ENCODE results near the gene TSN. TPM values are rescaled to one million over a fixed set of nuclear protein-coding genes. Genes with fewer than 3 reads are reported as not detected.
"Not testable (repeated sequence)": the region's sequence is repeated elsewhere in the genome, so short reads cannot be mapped to it uniquely, and the experiment has no call there.

The TSN gene
- total RNA-seq, 5 donors from 2014 or later (not counting 1 experiment from before 2014, with no cell fraction given): 45.3 to 58.1 (median 48.4) TPM

DNA sequence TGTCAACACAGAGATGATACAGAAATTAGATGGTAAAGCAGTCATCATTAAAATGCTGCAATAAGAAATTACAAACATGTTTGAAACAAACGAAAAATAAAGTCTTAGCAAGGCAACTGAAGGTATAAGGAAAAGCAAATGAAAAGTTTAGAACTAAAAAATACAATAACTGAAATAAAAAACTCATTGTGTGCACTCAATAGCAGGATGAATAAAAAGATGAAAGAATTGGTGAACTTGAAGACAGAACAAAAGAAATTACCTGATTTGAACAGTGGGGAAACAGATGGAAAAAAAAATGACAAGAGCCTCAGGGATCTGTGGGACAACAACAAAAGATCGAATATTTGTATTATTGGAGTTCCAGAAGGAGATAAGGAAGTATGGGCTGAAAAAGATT is 46.5 kb downstream of the TSN start:
- Mint-ChIP-seq H3K27me3 (peaks cover 21 to 26% of the 10 kb centered on the region in 2 donors), H3K4me1 (peaks cover 0 to 4% (median 0%) of the 10 kb centered on the region in 3 donors), H3K9me3 (peaks cover 11 to 22% (median 11%) of the 10 kb centered on the region in 3 donors), H3K27ac (no peak overlapping the region), H3K4me3 (no peak overlapping the region), H3K36me3 (peaks cover 5% of the 10 kb centered on the region)
- ATAC-seq (replicated peaks in 1 of 4): no peak
- Histone ChIP-seq H3K27me3 (replicated peaks in 1 of 2; ENCODE audit: control insufficient read depth in 2 of 2, extremely low read depth in 1 of 2, insufficient read depth in 2 of 2, low read length in 1 of 2) (peaks cover 0 to 11% of the 10 kb centered on the region in 2 experiments), H3K4me1 (ENCODE audit: control insufficient read depth in 1 of 2, extremely low read depth in 1 of 2, insufficient read depth in 2 of 2, low read length in 2 of 2) (no peaks in the 10 kb centered on the region), H3K36me3 (ENCODE audit: control insufficient read depth in 2 of 2, extremely low read depth in 1 of 2, insufficient read depth in 1 of 2, low read length in 1 of 2) (no peaks in the 10 kb centered on the region), H3K27ac (ENCODE audit: low read length) (no peak overlapping the region), H3K4me3 (ENCODE audit: control insufficient read depth in 1 of 2, extremely low read depth in 1 of 2, low read length in 1 of 2) (no peak overlapping the region), H3K9me3 (no peaks in the 10 kb centered on the region)
- no peak for DNase-seq
- no CpG with 5 or more reads among the region's 2 CpGs for WGBS (ENCODE audit: insufficient coverage)
- ChIA-PET CTCF (no interaction called here), POLR2A (no interaction called here)

DNA sequence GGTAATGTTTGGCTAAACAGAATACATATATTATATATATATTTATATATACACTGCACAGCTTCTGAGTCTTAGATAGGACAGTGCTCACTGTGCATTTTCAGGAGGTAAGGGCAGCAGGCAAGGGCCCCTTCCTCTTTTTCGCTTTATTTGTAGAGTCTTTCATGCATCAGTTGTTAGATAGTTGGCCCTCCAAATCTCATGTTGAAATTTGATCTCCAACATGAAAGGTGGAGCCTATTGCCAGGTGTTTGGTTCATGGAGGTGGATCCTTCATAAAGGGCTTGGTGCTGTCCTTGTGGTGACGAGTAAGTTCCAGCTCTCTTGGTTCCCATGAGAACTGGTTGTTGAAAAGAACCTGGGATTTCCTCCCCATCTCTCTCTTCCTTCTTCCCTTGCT is 48.1 kb downstream of the TSN start:
- ATAC-seq (replicated peaks in 1 of 4) (no peak), DNase-seq (no peak)
- Histone ChIP-seq H3K4me3 (ENCODE audit: control insufficient read depth in 1 of 2, extremely low read depth in 1 of 2, low read length in 1 of 2) (no peak overlapping the region), H3K4me1 (ENCODE audit: control insufficient read depth in 1 of 2, extremely low read depth in 1 of 2, insufficient read depth in 2 of 2, low read length in 2 of 2) (no peaks in the 10 kb centered on the region), H3K36me3 (ENCODE audit: control insufficient read depth in 2 of 2, extremely low read depth in 1 of 2, insufficient read depth in 1 of 2, low read length in 1 of 2) (no peaks in the 10 kb centered on the region), H3K27me3 (replicated peaks in 1 of 2; ENCODE audit: control insufficient read depth in 2 of 2, extremely low read depth in 1 of 2, insufficient read depth in 2 of 2, low read length in 1 of 2) (peaks cover 0 to 11% of the 10 kb centered on the region in 2 experiments), H3K27ac (ENCODE audit: low read length) (no peak overlapping the region), H3K9me3 (no peaks in the 10 kb centered on the region)
- Mint-ChIP-seq H3K27me3 (peaks cover 21 to 24% of the 10 kb centered on the region in 2 donors), H3K27ac (no peak overlapping the region), H3K4me3 (no peak overlapping the region), H3K9me3 (peaks cover 11 to 22% (median 11%) of the 10 kb centered on the region in 3 donors), H3K36me3 (peaks cover 5% of the 10 kb centered on the region), H3K4me1 (peaks cover 0 to 4% (median 0%) of the 10 kb centered on the region in 3 donors)
- CTCF ChIA-PET: interaction anchor here in 1 of 2 donors (0.5 kb wide), 1 partner anchor 268 kb away, joined by 3 read pairs; no protein-coding TSS in a partner anchor
- POLR2A ChIA-PET: no interaction called here
- 80% methylated on average over 1 of the region's 2 CpGs for WGBS (ENCODE audit: insufficient coverage)

DNA sequence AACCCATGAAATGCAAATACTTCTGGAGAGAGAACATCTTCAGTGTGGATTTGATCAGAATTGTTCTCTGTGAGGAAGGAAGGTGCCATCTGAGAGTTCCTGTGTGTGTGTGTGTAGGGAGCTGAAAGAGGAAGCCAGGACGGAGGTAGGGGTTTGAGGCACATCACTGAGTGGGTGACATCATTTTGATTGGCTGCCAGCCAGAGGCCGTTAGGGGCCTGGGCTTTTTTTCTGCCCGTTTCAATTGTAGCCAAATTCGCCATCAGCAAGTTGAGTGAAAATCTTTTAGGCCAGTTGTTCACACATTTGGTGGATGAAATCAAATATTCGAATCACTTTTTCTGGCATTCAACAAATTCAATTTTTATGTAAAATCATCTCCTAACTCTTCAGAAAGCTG is 48.9 kb downstream of the TSN start:
- Mint-ChIP-seq H3K27me3 (peaks cover 21 to 24% of the 10 kb centered on the region in 2 donors), H3K4me1 (peaks cover 0 to 4% (median 0%) of the 10 kb centered on the region in 3 donors), H3K27ac (no peak overlapping the region), H3K9me3 (peaks cover 11 to 22% (median 11%) of the 10 kb centered on the region in 3 donors), H3K4me3 (no peak overlapping the region), H3K36me3 (peaks cover 5% of the 10 kb centered on the region)
- CTCF ChIA-PET: no interaction called here
- POLR2A ChIA-PET: no interaction called here
- Histone ChIP-seq H3K27ac (ENCODE audit: low read length) (no peak overlapping the region), H3K4me3 (ENCODE audit: control insufficient read depth in 1 of 2, extremely low read depth in 1 of 2, low read length in 1 of 2) (no peak overlapping the region), H3K27me3 (replicated peaks in 1 of 2; ENCODE audit: control insufficient read depth in 2 of 2, extremely low read depth in 1 of 2, insufficient read depth in 2 of 2, low read length in 1 of 2) (peaks cover 0 to 11% of the 10 kb centered on the region in 2 experiments), H3K4me1 (ENCODE audit: control insufficient read depth in 1 of 2, extremely low read depth in 1 of 2, insufficient read depth in 2 of 2, low read length in 2 of 2) (no peaks in the 10 kb centered on the region), H3K9me3 (no peaks in the 10 kb centered on the region), H3K36me3 (ENCODE audit: control insufficient read depth in 2 of 2, extremely low read depth in 1 of 2, insufficient read depth in 1 of 2, low read length in 1 of 2) (no peaks in the 10 kb centered on the region)
- DNase-seq: no peak
- 9% methylated on average over 4 of the region's 5 CpGs for WGBS (ENCODE audit: insufficient coverage)
- ATAC-seq (replicated peaks in 1 of 4): no peak

DNA sequence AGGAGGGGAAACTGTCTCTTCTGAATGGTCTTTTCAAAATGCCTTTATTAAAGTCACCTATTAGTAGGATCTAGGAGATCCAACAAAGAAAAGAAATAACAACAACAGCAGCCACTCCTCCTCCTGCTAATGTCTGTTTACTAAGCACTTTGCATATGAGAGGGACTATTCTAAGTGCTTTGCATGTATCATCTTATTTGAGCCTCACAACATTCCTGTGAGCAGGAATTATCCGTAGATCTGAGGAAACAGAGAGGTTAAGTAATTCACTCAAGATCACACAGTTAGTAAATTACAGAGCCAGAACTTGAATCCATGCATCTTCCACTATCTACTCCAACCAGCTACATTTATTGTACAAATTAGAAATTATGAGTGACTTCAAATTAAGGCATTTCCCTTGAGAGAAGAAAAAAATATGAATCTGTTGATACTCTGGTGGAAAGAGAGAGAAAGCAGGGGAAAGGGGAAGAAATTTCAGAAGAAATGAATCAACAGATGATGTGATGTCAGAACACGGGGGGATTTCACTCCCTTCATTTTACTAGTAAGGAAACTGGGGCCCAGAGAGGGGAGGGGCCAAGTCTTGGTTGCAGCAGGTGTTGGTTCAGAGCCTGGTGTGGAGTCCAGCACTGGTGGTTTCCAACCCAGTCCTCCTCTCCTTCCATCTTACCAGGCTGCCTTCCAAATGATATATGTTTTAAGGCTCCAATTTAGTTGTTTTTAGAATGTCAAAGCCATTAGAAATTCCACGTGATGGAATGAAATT is 49.7 kb downstream of the TSN start:
- POLR2A ChIA-PET: no interaction called here
- no peak for ATAC-seq (replicated peaks in 1 of 4)

DNA sequence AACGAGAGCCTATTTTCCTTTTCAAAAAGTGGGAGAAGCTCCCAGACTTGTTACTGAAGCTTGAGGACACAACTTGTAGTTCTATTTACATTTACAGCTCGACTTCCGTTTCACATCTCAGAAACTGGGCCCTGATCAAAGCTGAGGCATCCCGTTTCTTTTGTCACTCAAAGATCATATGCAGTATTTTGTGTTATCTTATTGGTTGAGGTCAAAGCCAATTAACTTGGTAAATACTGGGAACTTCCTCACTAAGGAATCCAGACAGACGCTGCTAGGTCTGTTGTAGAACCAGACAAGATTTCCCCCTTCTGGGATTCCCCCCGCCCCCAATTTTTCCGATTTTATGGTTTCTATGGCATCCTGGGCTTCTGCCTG is 50.3 kb downstream of the TSN start:
- no peaks in the 10 kb centered on the region for H3K4me1 ChIP-seq (ENCODE audit: control insufficient read depth in 1 of 2, extremely low read depth in 1 of 2, insufficient read depth in 2 of 2, low read length in 2 of 2)
- peaks cover 5% of the 10 kb centered on the region for H3K36me3 Mint-ChIP-seq
- no peak for ATAC-seq (replicated peaks in 1 of 4)
- H3K4me1 Mint-ChIP-seq: peaks cover 0 to 4% (median 0%) of the 10 kb centered on the region in 3 donors
- CTCF ChIA-PET: no interaction called here
- POLR2A ChIA-PET: no interaction called here
- H3K9me3 ChIP-seq: no peaks in the 10 kb centered on the region
- peaks cover 18 to 21% of the 10 kb centered on the region in 2 donors for H3K27me3 Mint-ChIP-seq
- no peak for DNase-seq
- WGBS (ENCODE audit: insufficient coverage): no CpG with 5 or more reads among the region's 7 CpGs
- peaks cover 0 to 12% of the 10 kb centered on the region in 2 experiments for H3K27me3 ChIP-seq (replicated peaks in 1 of 2; ENCODE audit: control insufficient read depth in 2 of 2, extremely low read depth in 1 of 2, insufficient read depth in 2 of 2, low read length in 1 of 2)
- H3K9me3 Mint-ChIP-seq: peaks cover 11 to 13% (median 11%) of the 10 kb centered on the region in 3 donors
- no peak overlapping the region for H3K27ac Mint-ChIP-seq
- H3K36me3 ChIP-seq (ENCODE audit: control insufficient read depth in 2 of 2, extremely low read depth in 1 of 2, insufficient read depth in 1 of 2, low read length in 1 of 2): no peaks in the 10 kb centered on the region
- H3K4me3 Mint-ChIP-seq: no peak overlapping the region
- H3K4me3 ChIP-seq (ENCODE audit: control insufficient read depth in 1 of 2, extremely low read depth in 1 of 2, low read length in 1 of 2): no peak overlapping the region
- no peak overlapping the region for H3K27ac ChIP-seq (ENCODE audit: low read length)

More for the DNA sequence above, 49.7 kb downstream of the TSN start:
- Mint-ChIP-seq H3K36me3 (peaks cover 5% of the 10 kb centered on the region), H3K4me1 (peaks cover 0 to 4% (median 0%) of the 10 kb centered on the region in 3 donors), H3K9me3 (peaks cover 11 to 16% (median 11%) of the 10 kb centered on the region in 3 donors), H3K27ac (no peak overlapping the region), H3K4me3 (no peak overlapping the region), H3K27me3 (peaks cover 21% of the 10 kb centered on the region in 2 donors)
- Histone ChIP-seq H3K4me1 (ENCODE audit: control insufficient read depth in 1 of 2, extremely low read depth in 1 of 2, insufficient read depth in 2 of 2, low read length in 2 of 2) (no peaks in the 10 kb centered on the region), H3K36me3 (ENCODE audit: control insufficient read depth in 2 of 2, extremely low read depth in 1 of 2, insufficient read depth in 1 of 2, low read length in 1 of 2) (no peaks in the 10 kb centered on the region), H3K4me3 (ENCODE audit: control insufficient read depth in 1 of 2, extremely low read depth in 1 of 2, low read length in 1 of 2) (no peak overlapping the region), H3K9me3 (no peaks in the 10 kb centered on the region), H3K27ac (ENCODE audit: low read length) (no peak overlapping the region), H3K27me3 (replicated peaks in 1 of 2; ENCODE audit: control insufficient read depth in 2 of 2, extremely low read depth in 1 of 2, insufficient read depth in 2 of 2, low read length in 1 of 2) (peaks cover 0 to 11% of the 10 kb centered on the region in 2 experiments)
- CTCF ChIA-PET: no interaction called here
- WGBS (ENCODE audit: insufficient coverage): no CpG with 5 or more reads among the region's 3 CpGs
- DNase-seq: no peak

DNA sequence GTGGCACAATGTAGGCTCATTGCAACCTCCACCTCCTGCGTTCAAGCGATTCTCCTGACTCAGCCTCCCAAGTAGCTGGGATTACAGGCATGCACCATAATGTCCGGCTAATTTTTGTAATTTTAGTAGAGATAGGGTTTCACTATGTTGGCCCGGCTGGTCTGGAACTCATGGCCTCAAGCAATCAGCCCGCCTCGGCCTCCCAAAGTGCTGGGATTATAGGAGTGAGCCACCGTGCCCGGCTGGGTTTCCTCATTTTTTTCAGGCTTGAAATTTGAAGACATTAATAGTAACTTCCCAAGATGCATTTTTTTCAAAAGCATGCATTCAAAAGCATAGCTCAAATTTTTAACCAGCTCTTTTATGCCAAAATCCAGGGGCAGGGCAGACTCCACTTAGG is 52.3 kb downstream of the TSN start:
- H3K4me3 Mint-ChIP-seq; DNase-seq; CTCF ChIA-PET; H3K27ac ChIP-seq (ENCODE audit: low read length); H3K4me1 ChIP-seq (ENCODE audit: control insufficient read depth in 1 of 2, extremely low read depth in 1 of 2, insufficient read depth in 2 of 2, low read length in 2 of 2); POLR2A ChIA-PET; H3K9me3 Mint-ChIP-seq; H3K36me3 Mint-ChIP-seq; H3K9me3 ChIP-seq; ATAC-seq (replicated peaks in 1 of 4); H3K27ac Mint-ChIP-seq; H3K4me1 Mint-ChIP-seq; H3K36me3 ChIP-seq (ENCODE audit: control insufficient read depth in 2 of 2, extremely low read depth in 1 of 2, insufficient read depth in 1 of 2, low read length in 1 of 2); H3K4me3 ChIP-seq (ENCODE audit: control insufficient read depth in 1 of 2, extremely low read depth in 1 of 2, low read length in 1 of 2): not testable (repeated sequence)
- peaks cover 14 to 21% of the 10 kb centered on the region in 2 donors for H3K27me3 Mint-ChIP-seq
- WGBS (ENCODE audit: insufficient coverage): 72% methylated on average over 2 of the region's 8 CpGs
- peaks cover 0 to 18% of the 10 kb centered on the region in 2 experiments for H3K27me3 ChIP-seq (replicated peaks in 1 of 2; ENCODE audit: control insufficient read depth in 2 of 2, extremely low read depth in 1 of 2, insufficient read depth in 2 of 2, low read length in 1 of 2)
